Liver (tissue), 9 donors: ENCODE measurements around the gene RPUSD1. TPM values are rescaled to one million over a fixed set of nuclear protein-coding genes. Genes with fewer than 3 reads are reported as not detected.

ENCODE experiments used
- DNase-seq: peaks from one replicate; pipeline ENCODE4 v3.0.0-alpha.2; 2017; ENCODE audit warnings: low spot score
- H3K27ac ChIP-seq, 2 donors: one replicate each; pipeline ENCODE4 v1.7.0; 2013; ENCODE audit warnings: inconsistent platforms in 2 of 2, low read length in 2 of 2, control low read depth in 1 of 2, low read depth in 1 of 2, mild to moderate bottlenecking in 1 of 2
- H3K27me3 ChIP-seq, 4 donors: one replicate each; pipeline versions ENCODE4 v1.6.1 to v1.7.0; 2013; ENCODE audit warnings: low read length in 3 of 4, inconsistent platforms in 1 of 4, mild to moderate bottlenecking in 1 of 4, moderate library complexity in 1 of 4; ENCODE audit not compliant: control insufficient read depth in 4 of 4, insufficient read depth in 4 of 4
- H3K36me3 ChIP-seq, 4 donors: one replicate each; pipeline versions ENCODE4 v1.6.1 to v1.7.0; 2013; ENCODE audit warnings: low read length in 3 of 4, mild to moderate bottlenecking in 3 of 4, low read depth in 1 of 4, moderate library complexity in 1 of 4; ENCODE audit not compliant: control insufficient read depth in 4 of 4, insufficient read depth in 3 of 4
- H3K4me1 ChIP-seq, 4 donors: one replicate each; pipeline versions ENCODE4 v1.6.1 to v1.7.0; 2013; ENCODE audit warnings: low read length in 3 of 4, mild to moderate bottlenecking in 3 of 4, moderate library complexity in 1 of 4; ENCODE audit not compliant: control insufficient read depth in 4 of 4, insufficient read depth in 4 of 4
- H3K4me3 ChIP-seq, 3 donors: one replicate each; pipeline versions ENCODE4 v1.6.1 to v1.7.0; 2013; ENCODE audit warnings: low read length in 3 of 3, control low read depth in 1 of 3, low read depth in 1 of 3, mild to moderate bottlenecking in 1 of 3
- H3K9ac ChIP-seq, 2 donors: one replicate each; pipeline ENCODE4 v1.7.0; 2013; ENCODE audit warnings: low read length in 2 of 2, mild to moderate bottlenecking in 2 of 2, moderate library complexity in 2 of 2, control low read depth in 1 of 2, low read depth in 1 of 2
- H3K9me3 ChIP-seq, 4 donors: one replicate each; pipeline versions ENCODE4 v1.6.1 to v1.7.0; 2013; ENCODE audit warnings: low read length in 3 of 4; ENCODE audit not compliant: control insufficient read depth in 4 of 4
- EGR1 ChIP-seq, 2 donors: IDR thresholded peaks; 2 replicates each; pipeline ENCODE4 v1.6.1; 2016 to 2018; ENCODE audit warnings: antibody characterized with exemption in 2 of 2, low read depth in 2 of 2
- FOXA1 ChIP-seq: IDR thresholded peaks from 2 replicates; pipeline ENCODE4 v1.6.1; 2016; ENCODE audit warnings: antibody characterized with exemption
- GABPA ChIP-seq, 2 donors: IDR thresholded peaks in 1 of 2; conservative IDR thresholded peaks in 1 of 2; 2 replicates each; pipeline ENCODE4 v1.6.1; 2016; ENCODE audit warnings: antibody characterized with exemption in 2 of 2, mild to moderate bottlenecking in 1 of 2, moderate library complexity in 1 of 2
- JUND ChIP-seq, 2 donors: IDR thresholded peaks; 2 replicates each; pipeline ENCODE4 v1.6.1; 2016; ENCODE audit warnings: antibody characterized with exemption in 2 of 2
- RAD21 ChIP-seq, 2 donors: IDR thresholded peaks; 2 replicates each; pipeline ENCODE4 v1.6.1; 2016; ENCODE audit warnings: antibody characterized with exemption in 2 of 2, mild to moderate bottlenecking in 2 of 2
- RXRA ChIP-seq, 2 donors: IDR thresholded peaks; 2 replicates each; pipeline ENCODE4 v1.6.1; 2017 to 2018; ENCODE audit warnings: antibody characterized with exemption in 2 of 2, mild to moderate bottlenecking in 1 of 2
- TAF1 ChIP-seq: conservative IDR thresholded peaks from 2 replicates; pipeline ENCODE4 v1.6.1; 2016; ENCODE audit warnings: antibody characterized with exemption, mild to moderate bottlenecking
- YY1 ChIP-seq: IDR thresholded peaks from 2 replicates; pipeline ENCODE4 v1.6.1; 2016; ENCODE audit warnings: antibody characterized with exemption, mild to moderate bottlenecking
- WGBS: extraction: QIAGEN DNeasy Blood & Tissue Kit; methylation state at CpG from one replicate; pipeline ENCODE4 v1.1.7; 2013; 5-methylcytosine and 5-hydroxymethylcytosine counted together
- polyA plus RNA-seq, 2 donors: library from polyadenylated mRNA; stranded (reverse) in 1 of 2; unstranded in 1 of 2; fragments of 200-250 nt in 1 of 2; fragments of >200 nt in 1 of 2; fragmentation: Nextera tagmentation in 1 of 2; extraction: Ambion mirVana in 1 of 2; gene quantifications; one replicate each; pipeline versions ENCODE4 v1.2.1 to v1.2.3, GENCODE V29; 2013 to 2015
- total RNA-seq, 2 donors: library from RNA; depleted of rRNA; stranded (reverse); fragments of >200 nt; gene quantifications; one replicate each; pipeline ENCODE4 v1.2.3, GENCODE V29; 2014
- TF ChIP-seq, protein P1 (sequence below): fragments of 150-350 bp; IDR thresholded peaks from 2 replicates; pipeline ENCODE4 v1.5.1; 2017; ENCODE audit warnings: improper control_type of control experiment, low read depth, low read length; ENCODE audit not compliant: missing input control
- TF ChIP-seq, protein P2 (sequence below): IDR thresholded peaks from 2 replicates; pipeline ENCODE4 v1.6.1; 2016; ENCODE audit warnings: antibody characterized with exemption, mild to moderate bottlenecking
- donor health status: healthy.
- donor health status: healthy.
- donor health status: healthy.
- donor health status: healthy.
- donor health status: healthy.

Gene RPUSD1
- total and polyA plus RNA-seq, 4 donors, result 4.5 to 10.7 (median 8.9) TPM

DNA sequence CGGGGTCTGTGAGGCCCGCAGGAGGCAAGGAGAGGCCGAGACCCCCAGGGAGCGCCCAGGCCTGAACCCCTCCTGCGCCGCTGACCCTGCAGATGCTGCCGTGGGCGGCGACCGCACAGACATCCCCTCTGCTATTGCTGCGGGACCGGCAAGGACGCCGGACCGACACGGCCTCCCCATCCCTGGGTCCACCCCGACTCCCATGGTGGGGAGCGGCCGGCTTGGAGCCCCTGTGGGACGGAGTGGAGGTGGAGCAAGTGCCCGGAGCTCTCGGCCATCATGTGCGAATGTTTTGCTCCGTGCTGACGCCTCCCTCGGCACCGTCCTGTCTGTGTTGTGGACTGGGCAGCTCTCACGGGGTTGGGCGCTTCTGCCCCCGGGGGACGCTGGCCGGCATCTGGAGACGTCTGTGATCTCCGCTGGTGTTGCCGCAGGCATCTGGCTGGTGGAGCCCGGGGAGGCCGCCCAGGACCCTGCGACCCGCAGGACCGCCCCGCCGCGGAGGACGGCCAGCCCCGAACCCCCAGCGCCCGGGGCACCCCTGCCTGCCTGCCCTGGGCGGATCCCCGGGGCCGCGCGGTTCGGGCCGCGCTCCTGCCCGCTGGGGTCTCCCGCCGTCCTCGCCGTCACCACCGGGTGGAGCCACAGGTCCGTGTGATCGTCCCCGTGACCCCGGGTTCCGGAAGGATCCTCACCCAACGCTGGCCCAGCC is 25.2 kb upstream of the RPUSD1 start:
- Histone ChIP-seq H3K27ac (no peak overlapping the region), H3K4me3 (no peak overlapping the region), H3K27me3 (peaks cover 2 to 9% (median 6%) of the 10 kb centered on the region in 4 donors), H3K9me3 (no peaks in the 10 kb centered on the region), H3K36me3 (no peaks in the 10 kb centered on the region), H3K9ac (no peak overlapping the region), H3K4me1 (peaks cover 0 to 4% (median under 1%) of the 10 kb centered on the region in 4 donors)
- WGBS, result 13% methylated on average over 67 of the region's 67 CpGs
- DNase-seq, result no peak
- TF ChIP-seq RXRA (IDR thresholded peaks at IDR 0.05) (no peak), RAD21 (IDR thresholded peaks at IDR 0.05) (peak in 1 of 2 donors; percentile 70)
- TF ChIP-seq, protein P1, sequence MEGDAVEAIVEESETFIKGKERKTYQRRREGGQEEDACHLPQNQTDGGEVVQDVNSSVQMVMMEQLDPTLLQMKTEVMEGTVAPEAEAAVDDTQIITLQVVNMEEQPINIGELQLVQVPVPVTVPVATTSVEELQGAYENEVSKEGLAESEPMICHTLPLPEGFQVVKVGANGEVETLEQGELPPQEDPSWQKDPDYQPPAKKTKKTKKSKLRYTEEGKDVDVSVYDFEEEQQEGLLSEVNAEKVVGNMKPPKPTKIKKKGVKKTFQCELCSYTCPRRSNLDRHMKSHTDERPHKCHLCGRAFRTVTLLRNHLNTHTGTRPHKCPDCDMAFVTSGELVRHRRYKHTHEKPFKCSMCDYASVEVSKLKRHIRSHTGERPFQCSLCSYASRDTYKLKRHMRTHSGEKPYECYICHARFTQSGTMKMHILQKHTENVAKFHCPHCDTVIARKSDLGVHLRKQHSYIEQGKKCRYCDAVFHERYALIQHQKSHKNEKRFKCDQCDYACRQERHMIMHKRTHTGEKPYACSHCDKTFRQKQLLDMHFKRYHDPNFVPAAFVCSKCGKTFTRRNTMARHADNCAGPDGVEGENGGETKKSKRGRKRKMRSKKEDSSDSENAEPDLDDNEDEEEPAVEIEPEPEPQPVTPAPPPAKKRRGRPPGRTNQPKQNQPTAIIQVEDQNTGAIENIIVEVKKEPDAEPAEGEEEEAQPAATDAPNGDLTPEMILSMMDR, result peak; percentile 24

DNA sequence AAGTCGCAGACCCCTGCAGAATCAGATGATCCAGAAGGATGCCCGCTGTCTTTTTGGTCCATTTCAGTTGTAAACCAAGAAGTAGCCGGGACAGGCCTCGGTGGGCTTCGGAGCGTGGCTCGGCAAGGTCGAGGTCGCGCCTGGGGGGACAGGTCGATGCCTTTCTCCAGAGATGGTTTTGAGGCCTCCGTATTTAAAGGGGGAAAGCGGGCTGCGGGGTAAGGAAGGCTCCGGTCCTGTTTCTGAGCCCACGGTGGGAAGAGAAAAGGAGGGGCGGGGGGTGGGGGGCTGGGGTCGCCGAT is 19.9 kb upstream of the RPUSD1 start:
- 28% methylated on average over 19 of the region's 19 CpGs for WGBS
- Histone ChIP-seq H3K4me3 (peak overlapping the region; percentile 44 to 89 (median 63)), H3K36me3 (no peaks in the 10 kb centered on the region), H3K27ac (no peak overlapping the region), H3K27me3 (peaks cover 0 to under 1% (median 0%) of the 10 kb centered on the region in 4 donors), H3K9me3 (no peaks in the 10 kb centered on the region), H3K4me1 (peaks cover 0 to 10% (median 5%) of the 10 kb centered on the region in 4 donors), H3K9ac (no peak overlapping the region)
- TF ChIP-seq JUND (IDR thresholded peaks at IDR 0.05) (no peak), EGR1 (IDR thresholded peaks at IDR 0.05; ENCODE audit: low read depth in 2 of 2) (no peak), FOXA1 (no peak)
- TF ChIP-seq, protein P2, sequence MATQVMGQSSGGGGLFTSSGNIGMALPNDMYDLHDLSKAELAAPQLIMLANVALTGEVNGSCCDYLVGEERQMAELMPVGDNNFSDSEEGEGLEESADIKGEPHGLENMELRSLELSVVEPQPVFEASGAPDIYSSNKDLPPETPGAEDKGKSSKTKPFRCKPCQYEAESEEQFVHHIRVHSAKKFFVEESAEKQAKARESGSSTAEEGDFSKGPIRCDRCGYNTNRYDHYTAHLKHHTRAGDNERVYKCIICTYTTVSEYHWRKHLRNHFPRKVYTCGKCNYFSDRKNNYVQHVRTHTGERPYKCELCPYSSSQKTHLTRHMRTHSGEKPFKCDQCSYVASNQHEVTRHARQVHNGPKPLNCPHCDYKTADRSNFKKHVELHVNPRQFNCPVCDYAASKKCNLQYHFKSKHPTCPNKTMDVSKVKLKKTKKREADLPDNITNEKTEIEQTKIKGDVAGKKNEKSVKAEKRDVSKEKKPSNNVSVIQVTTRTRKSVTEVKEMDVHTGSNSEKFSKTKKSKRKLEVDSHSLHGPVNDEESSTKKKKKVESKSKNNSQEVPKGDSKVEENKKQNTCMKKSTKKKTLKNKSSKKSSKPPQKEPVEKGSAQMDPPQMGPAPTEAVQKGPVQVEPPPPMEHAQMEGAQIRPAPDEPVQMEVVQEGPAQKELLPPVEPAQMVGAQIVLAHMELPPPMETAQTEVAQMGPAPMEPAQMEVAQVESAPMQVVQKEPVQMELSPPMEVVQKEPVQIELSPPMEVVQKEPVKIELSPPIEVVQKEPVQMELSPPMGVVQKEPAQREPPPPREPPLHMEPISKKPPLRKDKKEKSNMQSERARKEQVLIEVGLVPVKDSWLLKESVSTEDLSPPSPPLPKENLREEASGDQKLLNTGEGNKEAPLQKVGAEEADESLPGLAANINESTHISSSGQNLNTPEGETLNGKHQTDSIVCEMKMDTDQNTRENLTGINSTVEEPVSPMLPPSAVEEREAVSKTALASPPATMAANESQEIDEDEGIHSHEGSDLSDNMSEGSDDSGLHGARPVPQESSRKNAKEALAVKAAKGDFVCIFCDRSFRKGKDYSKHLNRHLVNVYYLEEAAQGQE, result no peak
- DNase-seq, result no peak

- no peaks in the 10 kb centered on the region for H3K27me3 ChIP-seq
- peak; percentile 85 for DNase-seq
- peak overlapping the region; percentile 1 to 65 for H3K9ac ChIP-seq
- WGBS, result 8% methylated on average over 80 of the region's 80 CpGs
- H3K36me3 ChIP-seq, result no peaks in the 10 kb centered on the region
- H3K4me1 ChIP-seq, result peaks cover 0 to 10% (median 5%) of the 10 kb centered on the region in 4 donors
- H3K4me3 ChIP-seq, result peak overlapping the region; percentile 66 to 89 (median 85)
- no peak for TF ChIP-seq EGR1 (IDR thresholded peaks at IDR 0.05; ENCODE audit: low read depth in 2 of 2)
- peak; percentile 33 for TF ChIP-seq TAF1
- TF ChIP-seq GABPA (IDR thresholded peaks at IDR 0.05 in 1 of 2, conservative IDR thresholded peaks at IDR 0.05 in 1 of 2), result peak; percentile 69 to 94
- peak; percentile 100 for TF ChIP-seq YY1
- TF ChIP-seq JUND (IDR thresholded peaks at IDR 0.05), result no peak
- H3K27ac ChIP-seq, result peak overlapping the region; percentile 64 to 65
- H3K9me3 ChIP-seq, result no peaks in the 10 kb centered on the region
Measured at GRCh38 chr16:807347-808084, 19.3 kb upstream of the RPUSD1 start.
